ENCODE measurements around the gene ELMO3.

The ELMO3 gene

GRCh38 chr16:67183627-67184452 lies 15.1 kb upstream of the ELMO3 start, which contains the start of gene MATCAP1:
MATCAP1 (minus strand) TSS chr16:67183963; CDS start chr16:67180610, 3,353 bp downstream.
- peak; percentile 99 for DNase-seq (ENCODE audit: low read depth)

GRCh38 chr16:67184453-67184994 lies 14.4 kb upstream of the ELMO3 start:
- no peak for DNase-seq (ENCODE audit: low read depth)

GRCh38 chr16:67184995-67185650 lies 13.8 kb upstream of the ELMO3 start:
- DNase-seq (ENCODE audit: low read depth), result peak; percentile 93

- DNase-seq (ENCODE audit: low read depth), result no peak
These were observed 13.2 kb upstream of the ELMO3 start for GRCh38 chr16:67185651-67186134.

GRCh38 chr16:67186550-67186950 lies 12.4 kb upstream of the ELMO3 start:
- DNase-seq (ENCODE audit: low read depth), result peak; percentile 72

- no peak for DNase-seq (ENCODE audit: low read depth)
These were observed 11.6 kb upstream of the ELMO3 start for GRCh38 chr16:67187175-67187890.

- no peak for DNase-seq (ENCODE audit: low read depth)
These were observed 10.6 kb upstream of the ELMO3 start for GRCh38 chr16:67188323-67188722.

GRCh38 chr16:67188798-67189197 lies 10.1 kb upstream of the ELMO3 start:
- no peak for DNase-seq (ENCODE audit: low read depth)

GRCh38 chr16:67190041-67190440 lies 8.9 kb upstream of the ELMO3 start, which contains the start of gene EXOC3L1:
EXOC3L1 (minus strand) TSS chr16:67190136; CDS start chr16:67189676, 460 bp downstream.
- no peak for DNase-seq (ENCODE audit: low read depth)

- DNase-seq (ENCODE audit: low read depth), result peak; percentile 52
These were observed 8.2 kb upstream of the ELMO3 start for GRCh38 chr16:67190448-67191399.

GRCh38 chr16:67191411-67191994 lies 7.4 kb upstream of the ELMO3 start:
- no peak for DNase-seq (ENCODE audit: low read depth)

- peak; percentile 90 for DNase-seq (ENCODE audit: low read depth)
These were observed 6.8 kb upstream of the ELMO3 start, which contains the start of gene E2F4 for GRCh38 chr16:67191995-67192681. E2F4 (plus strand) TSS chr16:67192155; CDS start chr16:67192228, 73 bp downstream.

- DNase-seq (ENCODE audit: low read depth), result no peak
These were observed 6.1 kb upstream of the ELMO3 start for GRCh38 chr16:67192781-67193361.

GRCh38 chr16:67193536-67193935 lies 5.4 kb upstream of the ELMO3 start:
- no peak for DNase-seq (ENCODE audit: low read depth)

- DNase-seq (ENCODE audit: low read depth), result no peak
These were observed 4.7 kb upstream of the ELMO3 start for GRCh38 chr16:67194260-67194659.

- no peak for DNase-seq (ENCODE audit: low read depth)
These were observed 3.3 kb upstream of the ELMO3 start for GRCh38 chr16:67195676-67196075.

- no peak for DNase-seq (ENCODE audit: low read depth)
These were observed 2.0 kb upstream of the ELMO3 start for GRCh38 chr16:67196881-67197280.

- DNase-seq (ENCODE audit: low read depth), result no peak
These were observed 1.2 kb upstream of the ELMO3 start for GRCh38 chr16:67197704-67198103.

GRCh38 chr16:67198238-67198734 lies 645 bp upstream of the ELMO3 start:
- peak; percentile 44 for DNase-seq (ENCODE audit: low read depth)

All from EH (cell line).